GM21717 (cell line): ENCODE results near the gene SIX3.

Experiments
- ATAC-seq: cut with Tn5 transposase; IDR thresholded peaks from one replicate; pipeline ENCODE4 v1.9.1; 2021; ENCODE audit warnings: mild to moderate bottlenecking, moderate library complexity; ENCODE audit not compliant: unreplicated experiment

Gene SIX3

GRCh38 chr2:44942304-44943030 is 965 bp downstream of the SIX3 start:
- ATAC-seq: no peak

- ATAC-seq: no peak
Observed at GRCh38 chr2:44943031-44943692, 1.7 kb downstream of the SIX3 start.

- ATAC-seq: no peak
Observed at GRCh38 chr2:44943693-44944101, 2.2 kb downstream of the SIX3 start.

DNA sequence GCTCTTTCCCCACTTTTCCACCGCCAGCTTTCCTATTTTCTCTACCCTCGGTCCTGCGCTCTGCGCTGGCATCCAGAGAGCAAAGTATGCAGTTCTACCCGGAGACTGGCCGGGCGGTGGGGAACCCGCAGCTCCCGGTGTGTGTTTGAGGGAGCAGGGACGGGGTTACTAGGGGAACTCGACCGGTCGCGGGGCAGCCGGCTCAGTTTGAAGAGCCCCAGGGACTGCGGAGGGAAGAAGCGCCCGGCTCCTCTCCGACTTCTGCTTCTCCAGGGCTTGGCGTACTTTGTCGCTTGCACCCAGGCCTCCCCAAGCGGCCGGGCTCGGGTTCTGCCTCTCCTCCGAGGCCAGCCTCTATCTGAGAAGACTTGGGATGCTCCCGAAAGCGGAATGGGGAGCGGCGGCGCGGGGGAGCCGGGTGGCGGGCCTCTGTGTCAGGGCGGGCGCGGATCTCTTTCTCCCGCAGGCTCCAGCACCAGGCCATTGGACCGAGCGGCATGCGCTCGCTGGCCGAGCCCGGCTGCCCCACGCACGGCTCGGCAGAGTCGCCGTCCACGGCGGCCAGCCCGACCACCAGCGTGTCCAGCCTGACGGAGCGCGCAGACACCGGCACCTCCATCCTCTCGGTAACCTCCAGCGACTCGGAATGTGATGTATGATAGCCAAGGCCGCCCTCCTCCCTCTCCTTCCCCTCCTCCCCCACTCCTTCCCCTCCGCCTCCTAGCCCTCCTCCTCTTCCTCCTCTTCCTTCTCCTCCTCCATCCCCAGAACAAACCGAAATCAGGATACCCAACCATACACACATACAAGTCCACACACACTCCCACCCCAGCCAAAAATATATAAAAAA is 2.8 kb downstream of the SIX3 start:
- no peak for ATAC-seq

GRCh38 chr2:44944952-44945612 is 3.6 kb downstream of the SIX3 start:
- no peak for ATAC-seq

DNA sequence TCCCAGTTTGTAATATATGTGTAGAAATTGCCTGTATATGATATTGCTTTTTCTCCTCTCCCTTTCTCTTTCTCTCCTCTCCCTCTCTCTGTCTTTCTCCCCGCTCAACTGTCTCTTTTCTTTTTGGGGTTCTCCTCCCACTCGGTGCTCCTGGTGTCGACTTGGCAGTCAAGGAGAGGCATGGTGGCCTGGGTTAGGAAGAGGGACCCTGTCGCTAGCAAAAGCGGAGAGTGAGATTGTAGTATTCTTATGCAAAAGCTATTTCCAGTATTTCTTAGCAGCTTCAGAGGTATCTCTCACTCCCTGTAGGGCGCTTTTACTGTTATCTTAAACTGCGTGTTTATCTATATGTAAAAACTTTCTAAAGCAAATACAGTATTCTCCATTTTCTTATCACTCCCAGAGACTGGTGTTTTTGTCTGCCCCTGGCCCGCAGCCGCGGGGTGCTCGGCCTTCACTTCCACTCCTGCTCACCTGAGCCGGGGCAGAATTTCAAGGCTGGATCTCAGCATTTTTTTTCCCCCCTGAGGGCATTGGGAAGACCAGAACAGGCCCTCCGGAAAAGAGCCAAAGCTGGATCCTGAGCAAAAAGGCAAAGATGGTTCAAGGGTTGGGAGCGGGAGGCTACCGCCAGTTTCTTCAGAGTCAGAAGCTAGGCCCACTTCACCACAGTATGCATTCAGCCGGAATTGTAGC is 4.3 kb downstream of the SIX3 start:
- ATAC-seq: no peak

DNA sequence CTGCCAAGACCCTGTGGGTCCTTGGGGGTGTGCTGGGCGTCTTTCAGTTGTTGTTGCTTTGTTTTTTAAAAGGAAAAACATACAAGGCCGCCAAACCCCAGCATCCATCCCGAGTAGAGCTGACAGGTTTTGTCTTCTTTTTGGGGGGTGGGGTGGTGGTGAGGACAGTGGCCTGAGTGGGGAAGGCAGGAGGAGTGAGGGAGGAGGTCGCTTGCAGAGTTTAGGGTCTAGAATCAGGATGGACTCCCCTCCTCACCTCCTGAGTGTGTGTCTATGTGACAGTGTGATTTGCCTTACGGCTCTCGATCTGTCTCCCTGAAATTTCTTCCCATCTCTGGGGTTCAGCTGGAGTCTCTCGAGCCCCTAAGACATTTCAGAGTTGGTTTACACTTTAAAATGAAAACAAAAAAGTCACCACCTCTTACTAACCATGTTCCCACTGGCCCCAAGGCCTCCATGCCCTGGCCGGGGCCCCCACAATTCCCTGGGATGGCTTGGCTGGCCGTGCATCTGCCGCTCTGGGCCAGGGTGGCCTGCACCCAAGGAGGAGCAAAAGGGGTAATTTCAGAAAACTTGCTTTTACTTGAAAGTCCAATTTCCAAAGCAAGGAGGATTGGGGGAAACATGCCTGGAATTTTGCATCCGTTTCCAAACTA is 5.0 kb downstream of the SIX3 start:
- ATAC-seq: no peak

DNA sequence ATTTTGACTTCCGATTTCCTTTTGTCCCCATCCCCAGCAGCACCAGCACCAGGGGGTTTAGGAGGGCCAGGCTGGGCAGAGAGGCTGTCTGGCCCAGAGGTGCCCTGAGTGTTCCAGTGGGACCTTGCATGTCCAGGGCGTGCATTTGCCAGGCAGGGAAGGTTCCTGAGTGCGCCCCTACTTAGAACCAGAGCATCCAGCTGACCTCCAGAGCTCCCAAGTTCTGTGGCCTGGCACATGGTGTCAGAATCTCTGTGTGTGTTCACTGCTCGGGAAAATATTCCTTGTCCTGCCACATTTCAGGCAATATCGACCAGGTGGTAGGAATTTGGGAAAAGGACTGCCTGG is 5.5 kb downstream of the SIX3 start:
- ATAC-seq: no peak

DNA sequence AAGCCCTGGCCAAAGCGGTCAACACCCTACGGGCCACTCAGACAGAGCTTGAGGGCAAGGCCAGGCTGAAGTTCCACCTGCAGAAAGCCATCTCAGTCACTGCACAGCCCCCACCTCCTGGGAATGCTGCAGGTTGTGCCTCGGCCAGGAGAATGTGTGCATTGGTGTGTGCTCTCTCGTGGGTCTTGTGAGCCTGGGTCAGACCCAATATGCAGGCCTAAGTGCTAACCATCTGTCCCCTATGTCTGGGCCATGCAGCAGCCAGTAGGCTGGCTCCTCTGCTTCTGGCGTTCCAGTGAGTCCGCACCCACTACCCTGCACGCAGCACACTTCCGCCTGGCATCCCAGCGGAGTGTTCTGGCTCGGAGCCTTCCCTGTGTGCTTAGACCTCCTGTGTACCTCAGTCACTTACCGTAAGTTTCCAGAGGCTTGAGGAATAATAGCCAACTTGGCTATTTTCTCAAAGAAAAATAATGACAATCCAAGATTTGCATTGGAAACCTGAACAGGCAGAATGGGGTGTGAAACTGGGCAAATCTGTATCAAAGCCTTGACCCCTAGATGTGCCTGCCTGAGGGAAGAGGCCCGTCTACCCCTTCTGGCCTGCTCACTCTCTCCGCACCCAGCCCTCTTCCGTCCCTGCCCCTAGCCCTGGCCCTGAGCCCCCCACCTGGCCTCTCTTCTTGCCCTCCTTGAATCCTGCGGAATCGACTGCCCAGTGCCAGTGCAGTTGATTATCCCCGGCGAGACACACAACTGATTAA is 7.2 kb downstream of the SIX3 start:
- ATAC-seq: no peak

GRCh38 chr2:44949329-44950151 is 8.0 kb downstream of the SIX3 start:
- ATAC-seq: no peak

GRCh38 chr2:44950646-44951045 is 9.1 kb downstream of the SIX3 start:
- no peak for ATAC-seq

DNA sequence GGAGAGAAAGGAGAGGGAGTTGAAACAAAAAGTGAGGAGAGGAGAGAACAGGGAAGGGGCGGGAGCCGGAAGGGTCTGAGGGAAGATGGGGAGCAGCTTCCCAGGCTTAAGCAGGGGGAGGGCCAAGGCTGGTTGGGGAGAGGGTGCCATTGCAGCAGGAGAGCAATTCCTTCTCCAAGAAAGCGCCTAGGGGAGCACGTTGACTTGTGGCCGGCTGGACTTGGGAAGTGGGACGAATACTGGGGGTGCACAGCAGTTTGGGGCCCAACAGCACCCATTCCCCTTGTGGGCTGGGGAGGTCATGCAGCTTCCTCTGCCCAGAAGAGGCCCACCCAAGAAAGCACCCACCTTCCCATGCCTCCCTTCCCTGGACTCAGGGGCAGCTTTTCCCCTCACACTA is 9.6 kb downstream of the SIX3 start:
- ATAC-seq: no peak

- ATAC-seq: no peak
Observed at GRCh38 chr2:44951714-44952113, 10.2 kb downstream of the SIX3 start.

GRCh38 chr2:44952143-44952805 is 10.8 kb downstream of the SIX3 start:
- ATAC-seq: peak; percentile 47

- ATAC-seq: no peak
Observed at GRCh38 chr2:44952806-44953498, 11.4 kb downstream of the SIX3 start.

GRCh38 chr2:44953499-44953883 is 12.0 kb downstream of the SIX3 start:
- no peak for ATAC-seq

DNA sequence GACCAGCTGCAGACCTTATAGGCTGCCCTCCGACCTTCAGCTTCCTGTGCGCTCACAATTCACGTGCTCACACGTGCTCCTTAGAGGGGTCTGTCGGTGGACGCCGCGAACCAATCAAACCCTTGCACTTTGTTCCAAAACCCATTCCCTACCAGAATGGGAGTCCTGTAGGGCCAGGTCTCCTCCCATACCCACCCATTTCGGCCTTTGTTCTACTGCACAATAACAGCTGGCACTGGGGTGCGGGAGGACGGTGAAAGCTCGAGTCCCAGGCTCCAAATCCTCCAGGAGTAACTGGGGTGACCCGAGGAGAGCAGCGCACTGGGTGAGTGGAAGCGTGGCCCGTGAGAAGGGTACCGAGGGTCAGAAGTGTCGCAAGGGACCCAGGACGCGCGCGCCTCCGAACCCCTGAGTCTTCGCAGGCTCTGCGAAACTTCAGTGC is 13.0 kb downstream of the SIX3 start:
- ATAC-seq: no peak
